ELF-1 (cell line): ENCODE measurements around the gene PCDHGC3.

Experiments
- DNase-seq: peaks from one replicate; pipeline ENCODE4 v3.0.0-alpha.2; 2016; ENCODE audit warnings: low read depth, low spot score

The PCDHGC3 gene

DNA sequence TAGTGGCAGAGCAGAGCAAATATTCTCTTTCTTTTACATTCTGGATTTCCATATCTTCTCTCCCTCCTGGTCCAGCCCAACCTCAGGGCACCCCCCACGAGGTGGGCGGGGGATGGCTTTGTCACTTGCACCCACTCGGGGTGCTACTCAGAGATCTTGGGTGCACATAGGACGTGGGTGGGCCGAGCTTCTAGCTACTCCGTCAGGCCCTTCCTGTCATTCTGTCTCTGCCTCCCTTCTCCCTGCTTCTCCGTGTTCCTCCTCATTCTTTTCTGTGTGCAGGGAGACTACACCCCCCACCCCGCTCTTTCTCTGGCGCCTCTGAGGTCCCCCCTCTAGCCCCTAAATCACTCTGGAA lies 32.7 kb downstream of the PCDHGC3 start:
- DNase-seq, result no peak

DNA sequence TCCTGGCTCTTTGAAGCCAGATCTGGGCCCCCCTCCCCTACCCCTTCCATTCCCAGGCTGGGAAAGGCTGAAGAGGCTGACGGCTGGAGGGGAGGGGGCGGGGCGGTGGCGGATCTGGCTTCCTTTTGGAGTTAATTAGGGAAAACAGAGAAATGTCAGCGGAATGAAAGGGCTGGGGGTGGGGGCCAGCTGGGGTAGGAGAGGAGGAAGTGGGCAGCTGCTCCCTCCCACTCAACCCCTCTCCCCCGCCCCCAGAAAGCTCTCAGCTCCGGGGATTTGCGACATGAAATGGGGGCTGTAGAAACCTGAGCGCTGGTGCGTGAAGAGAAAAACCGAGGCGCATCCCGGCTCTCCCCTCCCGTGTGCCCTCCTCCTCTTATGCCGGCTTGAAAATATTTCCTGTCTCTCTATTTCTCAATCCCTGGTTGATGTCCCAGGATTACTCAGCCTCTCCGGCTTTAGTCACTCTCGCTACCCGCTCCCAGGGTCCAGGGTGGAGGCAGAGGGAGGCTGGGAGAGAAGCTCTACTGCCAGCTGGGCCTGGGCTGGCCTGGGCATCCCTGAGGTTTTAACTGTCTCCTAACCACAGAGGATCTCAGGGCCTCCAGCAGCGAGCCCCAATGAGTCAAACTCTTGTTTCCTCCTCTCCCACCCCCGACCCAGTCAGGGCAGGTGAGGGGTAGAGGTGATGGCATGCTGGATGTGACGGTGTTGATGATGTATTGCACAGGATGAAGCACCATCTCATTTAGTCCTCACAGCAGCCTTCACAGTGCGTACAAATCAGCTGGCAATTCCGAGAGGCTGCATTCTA lies 33.2 kb downstream of the PCDHGC3 start:
- peak; percentile 78 for DNase-seq

DNA sequence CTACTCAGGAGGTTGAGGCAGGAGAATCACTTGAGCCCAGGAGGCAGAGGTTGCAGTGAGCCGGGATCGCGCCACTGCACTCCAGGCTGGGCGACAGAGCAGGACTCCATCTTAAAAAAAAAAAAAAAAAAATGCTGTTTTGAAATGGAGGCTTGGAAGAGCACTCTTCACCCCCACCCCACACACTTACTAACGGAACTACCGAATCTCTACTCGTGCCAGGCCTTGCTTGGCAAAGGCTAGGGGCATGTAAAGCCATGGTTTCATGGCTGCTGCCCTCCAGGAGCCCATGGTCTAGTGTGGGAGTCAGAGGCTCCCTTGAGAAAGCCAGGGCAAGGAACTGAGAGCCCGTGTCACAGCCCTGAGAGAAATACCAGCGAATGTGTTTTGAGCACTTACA lies 34.4 kb downstream of the PCDHGC3 start:
- DNase-seq, result no peak

DNA sequence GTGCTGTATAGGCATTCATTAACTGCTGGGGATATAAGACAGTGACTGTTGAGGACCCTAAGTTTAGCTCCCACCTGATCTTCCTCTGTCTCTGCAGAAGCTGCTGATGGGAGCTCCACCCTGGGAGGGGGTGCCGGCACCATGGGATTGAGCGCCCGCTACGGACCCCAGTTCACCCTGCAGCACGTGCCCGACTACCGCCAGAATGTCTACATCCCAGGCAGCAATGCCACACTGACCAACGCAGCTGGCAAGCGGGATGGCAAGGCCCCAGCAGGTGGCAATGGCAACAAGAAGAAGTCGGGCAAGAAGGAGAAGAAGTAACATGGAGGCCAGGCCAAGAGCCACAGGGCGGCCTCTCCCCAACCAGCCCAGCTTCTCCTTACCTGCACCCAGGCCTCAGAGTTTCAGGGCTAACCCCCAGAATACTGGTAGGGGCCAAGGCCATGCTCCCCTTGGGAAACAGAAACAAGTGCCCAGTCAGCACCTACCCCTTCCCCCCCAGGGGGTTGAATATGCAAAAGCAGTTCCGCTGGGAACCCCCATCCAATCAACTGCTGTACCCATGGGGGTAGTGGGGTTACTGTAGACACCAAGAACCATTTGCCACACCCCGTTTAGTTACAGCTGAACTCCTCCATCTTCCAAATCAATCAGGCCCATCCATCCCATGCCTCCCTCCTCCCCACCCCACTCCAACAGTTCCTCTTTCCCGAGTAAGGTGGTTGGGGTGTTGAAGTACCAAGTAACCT lies 35.3 kb downstream of the PCDHGC3 start:
- DNase-seq, result no peak

DNA sequence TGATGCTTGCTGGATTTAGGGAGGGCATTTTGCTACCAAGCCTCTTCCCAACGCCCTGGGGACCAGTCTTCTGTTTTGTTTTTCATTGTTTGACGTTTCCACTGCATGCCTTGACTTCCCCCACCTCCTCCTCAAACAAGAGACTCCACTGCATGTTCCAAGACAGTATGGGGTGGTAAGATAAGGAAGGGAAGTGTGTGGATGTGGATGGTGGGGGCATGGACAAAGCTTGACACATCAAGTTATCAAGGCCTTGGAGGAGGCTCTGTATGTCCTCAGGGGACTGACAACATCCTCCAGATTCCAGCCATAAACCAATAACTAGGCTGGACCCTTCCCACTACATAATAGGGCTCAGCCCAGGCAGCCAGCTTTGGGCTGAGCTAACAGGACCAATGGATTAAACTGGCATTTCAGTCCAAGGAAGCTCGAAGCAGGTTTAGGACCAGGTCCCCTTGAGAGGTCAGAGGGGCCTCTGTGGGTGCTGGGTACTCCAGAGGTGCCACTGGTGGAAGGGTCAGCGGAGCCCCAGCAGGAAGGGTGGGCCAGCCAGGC lies 36.1 kb downstream of the PCDHGC3 start:
- no peak for DNase-seq

DNA sequence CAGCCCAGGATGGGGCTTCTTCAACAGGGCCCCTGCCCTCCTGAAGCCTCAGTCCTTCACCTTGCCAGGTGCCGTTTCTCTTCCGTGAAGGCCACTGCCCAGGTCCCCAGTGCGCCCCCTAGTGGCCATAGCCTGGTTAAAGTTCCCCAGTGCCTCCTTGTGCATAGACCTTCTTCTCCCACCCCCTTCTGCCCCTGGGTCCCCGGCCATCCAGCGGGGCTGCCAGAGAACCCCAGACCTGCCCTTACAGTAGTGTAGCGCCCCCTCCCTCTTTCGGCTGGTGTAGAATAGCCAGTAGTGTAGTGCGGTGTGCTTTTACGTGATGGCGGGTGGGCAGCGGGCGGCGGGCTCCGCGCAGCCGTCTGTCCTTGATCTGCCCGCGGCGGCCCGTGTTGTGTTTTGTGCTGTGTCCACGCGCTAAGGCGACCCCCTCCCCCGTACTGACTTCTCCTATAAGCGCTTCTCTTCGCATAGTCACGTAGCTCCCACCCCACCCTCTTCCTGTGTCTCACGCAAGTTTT lies 36.7 kb downstream of the PCDHGC3 start:
- DNase-seq, result peak; percentile 94

DNA sequence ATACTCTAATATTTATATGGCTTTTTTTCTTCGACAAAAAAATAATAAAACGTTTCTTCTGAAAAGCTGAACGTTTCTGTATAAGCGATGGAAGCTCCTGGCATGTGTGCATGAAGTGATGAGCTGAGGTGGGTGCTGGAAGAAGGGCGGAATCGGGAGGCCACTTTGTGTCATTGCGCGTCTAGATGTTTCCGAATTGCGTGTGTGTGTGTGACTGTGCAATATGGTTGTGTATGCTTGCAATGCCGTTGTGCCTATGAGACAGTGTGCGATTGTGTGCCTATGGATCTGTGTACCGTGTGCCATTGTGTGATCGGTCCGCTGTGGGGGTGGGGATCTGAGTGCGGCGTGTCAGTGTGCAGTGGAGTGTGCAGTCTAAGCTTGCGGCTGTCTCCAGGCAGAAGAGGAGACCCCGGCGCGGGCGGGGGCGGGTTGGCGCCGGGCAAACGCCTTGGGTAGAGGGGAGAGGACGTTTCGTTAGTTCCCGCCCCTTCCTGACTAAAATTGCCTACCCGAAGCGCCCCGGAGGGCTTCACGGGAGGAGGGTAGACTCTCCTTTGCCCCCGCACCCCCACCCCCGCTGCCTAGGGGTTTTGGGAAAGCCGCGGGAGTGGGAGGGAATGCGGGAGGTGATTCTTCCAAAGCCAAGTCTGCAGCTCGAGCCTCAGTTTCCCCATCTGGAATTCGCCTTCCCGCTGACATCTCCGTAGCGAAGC lies 37.3 kb downstream of the PCDHGC3 start:
- DNase-seq, result peak; percentile 62

DNA sequence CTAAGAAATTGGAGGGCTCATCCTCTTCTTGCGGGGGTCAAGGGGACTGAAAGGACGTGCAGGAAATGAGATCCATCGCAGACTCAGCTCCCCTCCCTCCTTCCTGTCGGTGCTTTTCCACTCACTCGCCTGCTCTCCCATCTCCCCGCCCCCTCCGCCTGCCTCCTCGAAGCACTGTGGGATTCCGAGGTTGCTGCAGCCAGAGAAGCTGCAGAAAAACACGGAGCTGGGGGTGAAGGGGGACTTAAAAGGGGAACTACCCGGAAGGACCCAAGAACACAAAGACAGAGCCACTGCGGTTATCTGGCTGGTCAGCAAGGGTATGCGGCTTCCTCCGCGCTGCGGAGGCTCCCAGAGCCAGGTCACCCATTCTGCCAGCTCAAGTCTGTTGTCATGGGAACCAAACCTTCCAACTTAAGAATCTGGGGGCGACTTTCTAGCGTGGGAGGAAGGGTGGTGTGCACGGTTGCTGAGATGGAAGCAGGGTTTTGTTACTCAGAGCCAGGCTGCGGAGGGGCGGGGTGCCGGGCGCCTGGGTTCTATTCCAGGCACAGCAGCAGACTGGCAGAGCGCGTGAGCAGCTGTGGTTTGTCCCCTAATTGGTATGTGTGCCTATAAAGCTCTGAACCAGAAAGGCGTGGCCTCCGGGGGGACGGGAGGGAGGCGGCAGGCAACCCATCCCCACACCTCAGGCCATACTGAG lies 38.0 kb downstream of the PCDHGC3 start:
- DNase-seq, result no peak

DNA sequence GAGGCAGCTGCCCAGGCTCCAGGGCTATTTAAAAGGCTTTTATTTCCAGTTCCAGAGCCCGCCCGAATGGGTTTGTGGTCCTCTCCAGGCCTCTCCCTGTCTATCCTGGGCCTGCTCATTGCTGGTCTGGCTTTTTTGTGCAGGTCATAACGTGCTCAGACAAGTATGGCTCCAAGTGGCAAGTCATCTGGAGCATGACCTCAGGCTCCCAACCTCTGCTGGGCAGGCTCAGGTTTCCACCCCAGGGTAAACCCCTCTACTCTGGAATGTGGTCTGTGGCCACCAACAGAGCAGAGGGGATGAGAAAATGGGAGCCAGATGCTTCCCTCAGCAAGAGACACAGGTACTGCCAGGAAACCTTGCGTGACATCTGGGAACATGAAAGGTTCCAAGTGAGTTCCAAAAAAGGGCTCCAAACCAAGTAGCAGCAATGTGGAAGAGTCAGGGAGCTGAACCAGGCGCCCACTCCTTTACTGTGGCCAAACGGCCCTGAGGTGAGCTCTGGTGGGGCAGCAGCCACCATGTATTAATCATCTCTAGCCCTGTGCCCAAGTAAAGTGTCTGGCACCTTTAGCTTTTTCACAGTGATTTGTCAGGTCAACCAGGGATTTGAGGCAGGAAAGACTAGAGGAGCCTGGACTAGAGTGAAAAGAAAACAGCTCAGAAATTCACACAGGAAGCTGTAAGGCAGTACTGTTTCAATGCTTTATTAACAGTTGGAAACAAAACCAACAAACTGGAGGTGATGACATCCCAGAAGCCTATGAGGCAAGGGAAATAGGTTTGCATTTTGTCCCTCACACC lies 38.8 kb downstream of the PCDHGC3 start:
- DNase-seq, result peak; percentile 97

DNA sequence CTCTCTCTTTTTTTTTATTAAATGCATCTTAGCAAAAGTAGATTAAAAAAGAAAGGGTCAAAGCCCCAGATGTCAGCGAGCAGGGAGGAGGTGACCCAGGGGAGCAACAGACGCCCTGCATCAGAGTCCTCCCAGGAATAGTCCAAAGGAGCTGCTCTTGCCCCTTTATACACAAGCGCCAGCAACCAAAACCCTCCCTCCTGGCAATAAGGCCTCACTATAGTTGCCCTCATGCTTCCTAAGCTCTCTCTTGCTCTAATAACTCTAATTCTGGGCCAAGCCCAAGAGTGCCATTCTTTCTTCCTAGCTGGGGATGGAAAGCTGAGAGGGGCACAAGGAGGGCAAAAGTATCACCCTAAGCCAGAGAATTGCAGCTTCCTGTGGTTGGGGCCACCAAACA lies 39.4 kb downstream of the PCDHGC3 start:
- DNase-seq, result no peak

DNA sequence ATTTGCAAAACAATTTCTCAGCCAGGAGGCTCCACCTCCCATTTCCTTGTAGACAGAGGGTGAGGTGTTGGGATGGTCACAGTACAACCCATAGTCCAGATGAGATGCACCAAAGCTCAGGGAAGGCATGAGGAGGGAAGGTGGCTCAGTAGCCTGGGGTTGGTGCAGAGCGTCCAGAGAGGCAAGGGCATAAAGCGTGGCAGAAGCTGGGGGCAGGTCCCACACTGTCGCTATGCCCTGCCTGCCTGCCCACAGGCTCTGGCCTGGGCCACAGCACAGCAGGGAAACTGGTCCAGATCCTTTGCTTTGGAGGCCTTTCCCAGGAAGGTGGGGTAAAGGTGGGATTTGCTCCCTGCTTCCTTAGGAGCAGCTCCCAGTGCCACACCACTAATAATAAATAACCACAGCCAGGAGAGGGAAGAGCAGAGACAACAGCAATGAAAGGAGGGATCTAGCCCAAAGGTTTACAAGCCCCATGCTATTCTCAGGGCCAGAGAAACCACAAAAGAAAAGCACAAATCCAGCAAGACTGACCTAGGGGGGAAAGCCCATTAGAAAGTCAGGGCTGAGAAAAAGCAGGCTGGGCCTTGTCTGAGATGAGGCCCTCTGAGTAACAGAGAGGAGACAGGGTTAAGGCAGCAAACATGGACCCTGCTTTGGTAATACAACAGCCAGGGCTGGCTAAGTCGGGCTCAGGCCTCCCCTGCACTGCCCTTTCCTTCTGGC lies 40.3 kb downstream of the PCDHGC3 start:
- no peak for DNase-seq

DNA sequence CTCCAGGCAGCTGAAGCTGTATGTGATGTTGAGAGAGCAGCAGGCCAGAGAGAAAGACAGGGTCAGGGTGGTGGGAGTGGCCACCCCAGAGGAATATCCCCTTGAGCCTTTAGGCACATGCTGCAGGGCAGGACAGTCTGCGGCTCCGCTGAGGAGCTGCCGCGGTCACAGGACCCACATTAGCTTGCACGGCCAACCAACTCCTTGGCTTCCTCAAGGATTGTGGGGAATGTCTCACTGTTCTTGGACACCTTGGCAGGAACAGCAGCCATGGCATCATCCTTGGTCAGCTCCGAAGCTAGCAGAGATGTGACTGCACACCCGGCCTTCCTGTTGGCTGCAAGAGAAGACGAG lies 40.9 kb downstream of the PCDHGC3 start:
- DNase-seq, result peak; percentile 58

DNA sequence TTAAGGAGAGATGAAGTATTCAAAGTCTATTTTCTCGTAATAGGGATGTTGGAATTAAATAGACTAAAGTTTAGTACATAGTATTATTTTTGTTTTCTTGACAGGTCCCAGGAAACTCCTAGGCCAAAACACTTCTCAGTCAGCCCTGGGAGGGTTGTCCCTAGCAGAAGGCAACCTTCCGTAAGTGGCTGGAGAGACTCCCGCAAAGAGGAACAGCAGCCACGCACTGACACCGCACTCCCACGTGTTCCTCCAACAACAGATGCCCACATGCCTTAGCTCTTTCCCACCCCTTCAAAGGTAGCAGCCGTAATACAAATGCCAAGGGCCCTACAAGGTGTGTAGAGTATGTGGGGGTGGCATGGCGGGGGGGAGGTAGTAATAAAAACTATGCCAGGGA lies 41.5 kb downstream of the PCDHGC3 start:
- no peak for DNase-seq

DNA sequence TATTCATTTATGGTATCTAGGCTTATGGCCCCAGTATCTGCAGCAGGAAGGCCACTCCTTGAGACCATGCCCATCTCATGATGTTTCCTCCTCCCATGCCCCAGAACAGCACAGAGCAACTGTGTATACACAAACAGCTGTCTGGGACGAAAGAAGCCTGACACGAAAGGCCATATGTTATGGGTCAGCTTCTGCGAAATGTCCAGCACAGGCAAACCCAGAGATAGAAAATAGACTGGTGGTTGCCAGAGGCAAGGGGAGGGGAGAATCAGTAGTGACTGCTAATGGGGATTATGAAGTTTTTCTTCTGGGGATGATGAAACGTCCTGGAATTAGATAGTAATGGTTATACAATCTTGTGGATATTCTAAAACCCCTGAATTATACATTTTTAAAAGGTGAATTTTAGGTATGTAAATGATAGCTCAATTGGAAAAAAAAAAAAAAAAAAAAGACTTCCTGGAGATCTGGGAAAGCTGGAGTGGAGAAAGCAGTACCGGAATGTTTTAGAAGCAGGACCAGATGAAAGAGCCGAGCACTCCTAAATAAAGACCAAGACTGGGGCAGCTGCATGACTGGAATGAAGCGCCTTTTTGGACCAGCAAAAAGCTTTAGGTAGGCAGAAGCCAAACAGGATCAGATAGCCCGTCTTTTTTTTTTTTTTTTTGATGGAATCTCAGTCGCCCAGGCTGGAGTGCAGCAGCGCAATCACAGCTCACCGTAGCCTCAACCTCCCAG lies 42.3 kb downstream of the PCDHGC3 start:
- DNase-seq, result no peak

DNA sequence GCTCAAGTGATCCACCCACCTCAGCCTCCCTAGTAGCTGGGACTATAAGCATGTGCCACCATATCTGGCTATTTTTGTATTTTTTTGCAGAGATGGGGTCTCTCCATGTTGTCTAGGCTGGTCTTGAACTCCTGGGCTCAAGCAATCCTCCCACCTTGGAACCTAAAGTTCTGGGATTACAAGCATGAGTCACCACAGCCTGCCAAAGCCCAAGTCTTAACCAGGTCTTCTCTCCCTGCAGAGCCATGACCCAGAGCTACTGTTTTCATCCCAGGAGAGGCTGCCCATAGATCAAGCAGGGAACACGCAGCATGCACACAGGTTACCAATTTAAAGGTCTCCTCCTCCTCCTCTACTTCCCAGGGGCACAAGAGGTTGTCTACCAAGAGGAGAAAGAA lies 42.9 kb downstream of the PCDHGC3 start:
- no peak for DNase-seq

DNA sequence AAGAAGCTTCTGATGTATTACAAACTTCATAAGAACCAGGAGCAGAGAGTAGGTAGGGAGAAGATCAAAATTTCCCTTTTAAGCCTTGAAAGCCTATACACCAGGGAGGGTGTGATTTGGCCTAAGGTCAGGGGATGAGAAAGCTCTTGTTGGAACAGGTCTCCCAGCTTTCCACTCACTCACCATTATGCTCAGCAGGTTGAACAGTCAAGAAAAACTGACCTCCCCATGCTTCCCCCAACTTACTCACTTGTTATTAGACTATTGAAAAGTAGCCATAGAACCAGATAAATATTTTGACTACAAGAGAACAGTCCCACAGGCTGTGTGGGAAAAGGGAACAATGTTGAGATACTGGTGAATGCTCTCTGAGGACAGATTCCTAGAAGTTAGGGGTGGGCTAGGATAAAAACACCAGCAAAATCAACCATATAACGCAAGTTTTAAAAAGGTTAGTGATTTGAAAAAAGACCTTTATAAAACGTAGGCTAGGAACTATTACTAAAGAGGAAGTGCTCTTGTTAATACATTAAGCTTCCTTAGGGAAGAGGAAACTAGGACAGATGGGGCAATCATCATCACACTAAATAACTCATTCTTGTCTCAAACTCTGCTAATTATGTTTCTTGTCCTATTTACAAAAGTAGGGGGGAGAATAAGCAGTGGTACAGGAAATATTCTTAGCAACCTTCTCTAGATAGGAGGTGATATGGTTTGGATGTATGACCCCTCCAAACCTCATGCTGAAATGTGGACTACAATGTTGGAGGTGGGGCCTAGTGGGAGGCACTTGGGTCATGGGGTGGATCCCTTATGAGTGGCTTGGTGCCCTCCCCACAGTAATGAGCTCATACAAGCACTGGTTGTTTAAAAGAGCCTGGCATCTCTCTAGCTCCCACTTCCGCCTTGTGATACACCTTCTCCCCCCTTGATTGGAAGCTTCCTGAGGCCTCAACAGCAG lies 44.1 kb downstream of the PCDHGC3 start:
- DNase-seq, result no peak

DNA sequence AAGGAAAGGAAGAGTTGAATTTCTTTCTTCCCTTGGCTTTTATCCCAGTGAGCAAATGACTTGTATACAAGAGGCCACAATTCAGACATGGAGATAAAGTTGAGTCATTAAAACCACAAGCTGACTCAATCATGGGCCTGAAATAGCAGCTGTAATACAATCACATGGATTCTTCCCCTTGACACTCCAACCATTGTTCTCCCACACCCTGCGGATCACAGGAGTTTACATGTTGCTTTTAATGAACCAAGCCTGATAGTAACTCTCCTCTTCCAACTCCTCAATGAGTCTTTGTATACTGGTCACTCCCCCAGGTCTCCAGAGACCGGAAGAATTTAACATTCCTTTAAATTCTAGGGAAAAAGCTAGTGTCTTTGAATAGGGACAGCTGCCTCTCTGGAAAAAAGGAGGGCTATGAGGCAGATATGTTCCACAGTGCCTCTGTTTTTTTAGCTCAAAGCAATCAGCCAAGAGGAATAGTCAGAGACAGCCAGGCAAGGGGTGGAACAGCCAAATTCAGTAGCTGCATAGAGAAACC lies 45.5 kb downstream of the PCDHGC3 start:
- DNase-seq, result no peak

DNA sequence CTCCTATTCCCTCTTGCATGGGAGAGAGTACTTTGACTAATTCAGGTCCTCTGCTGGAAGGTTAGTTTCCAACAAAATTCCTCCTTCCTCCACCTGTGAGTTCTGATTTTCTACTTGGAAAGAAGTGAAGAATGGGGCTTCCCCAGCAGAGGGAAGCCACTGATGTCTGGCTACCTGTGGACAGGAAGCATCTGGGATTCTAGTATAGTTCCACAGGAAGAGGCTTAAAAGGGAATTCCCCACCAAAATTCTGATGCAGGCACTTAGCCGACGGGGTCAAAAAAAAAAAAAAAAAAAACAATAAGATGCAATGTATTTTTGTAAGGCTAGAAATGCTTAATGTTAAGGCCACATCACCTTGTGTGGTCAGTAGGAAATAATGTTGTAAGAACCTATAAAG lies 46.5 kb downstream of the PCDHGC3 start:
- DNase-seq, result no peak
